Neural progenitor cell (in vitro differentiated cells): ENCODE results near the gene PSKH1. TPM values are rescaled to one million over a fixed set of nuclear protein-coding genes. Genes with fewer than 3 reads are reported as not detected.

Source experiments
- DNase-seq: peaks from one replicate; pipeline ENCODE4 v3.0.0-alpha.2; 2016; ENCODE audit warnings: low spot score
- H2AFZ ChIP-seq: fragments of 200-600 bp; sonication (generic); replicated peaks from 2 replicates; pipeline ENCODE4 v1.6.1; 2016; ENCODE audit warnings: antibody characterized with exemption
- H3F3A ChIP-seq: fragments of 200-600 bp; sonication (generic); 2 replicates; pipeline ENCODE4 v1.6.1; 2016; ENCODE audit warnings: antibody characterized with exemption, low read depth
- H3K27ac ChIP-seq: fragments of 200-600 bp; sonication (generic); 2 replicates; pipeline ENCODE4 v1.5.1; 2016; ENCODE audit warnings: mild to moderate bottlenecking
- H3K27me3 ChIP-seq: fragments of 200-600 bp; sonication (generic); 2 replicates; pipeline ENCODE4 v1.6.1; 2016; ENCODE audit warnings: mild to moderate bottlenecking, moderate library complexity
- H3K36me3 ChIP-seq: fragments of 200-600 bp; sonication (generic); 2 replicates; pipeline ENCODE4 v1.5.1; 2016
- H3K4me1 ChIP-seq: fragments of 200-600 bp; sonication (generic); 2 replicates; pipeline ENCODE4 v1.6.1; 2016; ENCODE audit warnings: mixed run types
- H3K4me2 ChIP-seq: fragments of 200-600 bp; sonication (generic); 2 replicates; pipeline ENCODE4 v1.6.1; 2016
- H3K4me3 ChIP-seq: fragments of 200-600 bp; sonication (generic); 2 replicates; pipeline ENCODE4 v1.5.1; 2016
- H3K79me2 ChIP-seq: fragments of 200-600 bp; sonication (generic); 2 replicates; pipeline ENCODE4 v1.6.1; 2016; ENCODE audit warnings: low read depth
- H3K9ac ChIP-seq: fragments of 200-600 bp; sonication (generic); 2 replicates; pipeline ENCODE4 v1.6.1; 2016
- H3K9me3 ChIP-seq: fragments of 200-600 bp; sonication (generic); 2 replicates; pipeline ENCODE4 v1.5.1; 2016; ENCODE audit warnings: low read depth
- H4K20me1 ChIP-seq: fragments of 200-600 bp; sonication (generic); 2 replicates; pipeline ENCODE4 v1.6.1; 2016; ENCODE audit warnings: low read depth
- H3K27ac Mint-ChIP-seq: 3 replicates; pipeline ENCODE4 v1.8.0; 2021; ENCODE audit warnings: mixed read lengths
- H3K27me3 Mint-ChIP-seq: 2 replicates; pipeline ENCODE4 v1.8.0; 2022; ENCODE audit warnings: low read depth, mild to moderate bottlenecking, inconsistent platforms, moderate library complexity, mixed read lengths; ENCODE audit not compliant: insufficient read depth
- H3K36me3 Mint-ChIP-seq: 3 replicates; pipeline ENCODE4 v1.8.0; 2021; ENCODE audit warnings: mixed read lengths
- H3K4me1 Mint-ChIP-seq: 3 replicates; pipeline ENCODE4 v1.8.0; 2021; ENCODE audit warnings: mixed read lengths
- H3K4me3 Mint-ChIP-seq: 3 replicates; pipeline ENCODE4 v1.8.0; 2021; ENCODE audit warnings: mild to moderate bottlenecking, moderate library complexity, mixed read lengths
- H3K9me3 Mint-ChIP-seq: 3 replicates; pipeline ENCODE4 v1.8.0; 2020; ENCODE audit warnings: mixed read lengths
- CTCF ChIP-seq: fragments of 200-600 bp; sonication (generic); IDR thresholded peaks from 2 replicates; pipeline ENCODE4 v1.5.1; 2017; ENCODE audit warnings: antibody characterized with exemption, mild to moderate bottlenecking
- EZH2 ChIP-seq: fragments of 200-600 bp; sonication (generic); IDR thresholded peaks from 2 replicates; pipeline ENCODE4 v1.6.1; 2017; ENCODE audit warnings: antibody characterized with exemption, mild to moderate bottlenecking, moderate library complexity
- EZH2phosphoT487 ChIP-seq: fragments of 200-600 bp; sonication (generic); IDR thresholded peaks from 2 replicates; pipeline ENCODE4 v1.6.1; 2017; ENCODE audit warnings: antibody characterized with exemption
- total RNA-seq: library from RNA; depleted of rRNA; stranded (reverse); fragments of >200 nt; gene quantifications from 2 replicates; pipeline ENCODE4 v1.2.3, GENCODE V29; 2015; ENCODE audit warnings: low replicate concordance

Gene PSKH1
- total RNA-seq, 1 donor from 2014 or later, result 13.1 TPM

GRCh38 chr16:67965668-67966548 lies 72.9 kb downstream of the PSKH1 start:
- no peak overlapping the region for H3K4me3 Mint-ChIP-seq
- Histone ChIP-seq H3K9me3 (no peaks in the 10 kb centered on the region), H4K20me1 (peaks cover 5% of the 10 kb centered on the region), H3K79me2 (no peaks in the 10 kb centered on the region), H2AFZ (no peak overlapping the region), H3K4me1 (peaks cover 14% of the 10 kb centered on the region), H3F3A (peaks cover 24% of the 10 kb centered on the region), H3K4me3 (no peak overlapping the region), H3K27me3 (peaks cover 20% of the 10 kb centered on the region), H3K27ac (no peak overlapping the region), H3K36me3 (no peaks in the 10 kb centered on the region), H3K9ac (no peak overlapping the region), H3K4me2 (peak overlapping the region; percentile 86)
- no peak overlapping the region for H3K27ac Mint-ChIP-seq
- no peak for DNase-seq
- no peaks in the 10 kb centered on the region for H3K9me3 Mint-ChIP-seq
- H3K36me3 Mint-ChIP-seq, result no peaks in the 10 kb centered on the region
- peaks cover 18% of the 10 kb centered on the region for H3K4me1 Mint-ChIP-seq
- TF ChIP-seq EZH2phosphoT487 (no peak), CTCF (no peak), EZH2 (no peak)
- H3K27me3 Mint-ChIP-seq, result peaks cover 17% of the 10 kb centered on the region

GRCh38 chr16:67966549-67967182 lies 73.6 kb downstream of the PSKH1 start:
- no peaks in the 10 kb centered on the region for H3K36me3 Mint-ChIP-seq
- no peak overlapping the region for H2AFZ ChIP-seq
- H3K4me1 Mint-ChIP-seq, result peaks cover 18% of the 10 kb centered on the region
- no peaks in the 10 kb centered on the region for H3K79me2 ChIP-seq
- peaks cover 20% of the 10 kb centered on the region for H3K27me3 ChIP-seq
- TF ChIP-seq EZH2phosphoT487 (no peak), EZH2 (no peak), CTCF (no peak)
- H3K27me3 Mint-ChIP-seq, result peaks cover 17% of the 10 kb centered on the region
- no peak overlapping the region for H3K27ac ChIP-seq
- peaks cover 5% of the 10 kb centered on the region for H4K20me1 ChIP-seq
- DNase-seq, result peak; percentile 31
- peaks cover 24% of the 10 kb centered on the region for H3F3A ChIP-seq
- H3K36me3 ChIP-seq, result no peaks in the 10 kb centered on the region
- no peak overlapping the region for H3K4me3 ChIP-seq
- no peaks in the 10 kb centered on the region for H3K9me3 ChIP-seq
- peak overlapping the region; percentile 89 for H3K4me3 Mint-ChIP-seq
- H3K4me2 ChIP-seq, result peak overlapping the region; percentile 86
- no peaks in the 10 kb centered on the region for H3K9me3 Mint-ChIP-seq
- peaks cover 14% of the 10 kb centered on the region for H3K4me1 ChIP-seq
- no peak overlapping the region for H3K9ac ChIP-seq
- no peak overlapping the region for H3K27ac Mint-ChIP-seq

GRCh38 chr16:67967183-67967957 lies 74.3 kb downstream of the PSKH1 start:
- H3K9me3 ChIP-seq, result no peaks in the 10 kb centered on the region
- Mint-ChIP-seq H3K9me3 (no peaks in the 10 kb centered on the region), H3K27ac (no peak overlapping the region), H3K27me3 (peaks cover 17% of the 10 kb centered on the region), H3K4me3 (peak overlapping the region; percentile 89), H3K4me1 (peaks cover 18% of the 10 kb centered on the region), H3K36me3 (no peaks in the 10 kb centered on the region)
- no peaks in the 10 kb centered on the region for H3K79me2 ChIP-seq
- TF ChIP-seq EZH2phosphoT487 (no peak), CTCF (no peak), EZH2 (no peak)
- peak overlapping the region; percentile 67 for H2AFZ ChIP-seq
- peak overlapping the region; percentile 86 for H3K4me2 ChIP-seq
- H4K20me1 ChIP-seq, result peaks cover 5% of the 10 kb centered on the region
- H3K27me3 ChIP-seq, result peaks cover 20% of the 10 kb centered on the region
- no peak for DNase-seq
- no peaks in the 10 kb centered on the region for H3K36me3 ChIP-seq
- H3K4me3 ChIP-seq, result peak overlapping the region; percentile 55
- H3K27ac ChIP-seq, result no peak overlapping the region
- H3K9ac ChIP-seq, result peak overlapping the region; percentile 16
- peaks cover 14% of the 10 kb centered on the region for H3K4me1 ChIP-seq
- peaks cover 24% of the 10 kb centered on the region for H3F3A ChIP-seq
